Measurements from ENCODE around the gene ENOX2. TPM values are rescaled to one million over a fixed set of nuclear protein-coding genes. Genes with fewer than 3 reads are reported as not detected.

ENOX2 gene
- total RNA-seq, 1 donor from 2014 or later: 8.1 TPM

DNA sequence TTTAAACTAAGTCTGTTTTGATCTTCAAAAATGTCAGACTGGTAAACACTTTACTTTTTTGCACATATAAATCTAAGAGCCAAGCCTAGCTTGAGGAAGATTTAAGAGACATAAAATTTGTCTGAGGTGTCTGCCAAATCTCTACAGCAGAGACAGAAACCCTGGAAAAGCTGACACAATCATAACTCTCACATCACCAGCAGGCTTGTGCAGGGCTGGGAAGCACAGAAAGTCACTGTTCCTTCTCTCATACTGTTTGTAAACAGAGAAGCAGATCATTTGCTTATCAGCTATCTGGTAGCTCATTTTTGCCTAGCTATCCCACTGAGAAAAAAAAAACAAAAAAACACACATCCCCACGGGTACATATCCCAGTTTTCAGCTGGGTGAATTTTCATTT lies 7.0 kb downstream of the ENOX2 start:
- TF ChIP-seq, protein P1, sequence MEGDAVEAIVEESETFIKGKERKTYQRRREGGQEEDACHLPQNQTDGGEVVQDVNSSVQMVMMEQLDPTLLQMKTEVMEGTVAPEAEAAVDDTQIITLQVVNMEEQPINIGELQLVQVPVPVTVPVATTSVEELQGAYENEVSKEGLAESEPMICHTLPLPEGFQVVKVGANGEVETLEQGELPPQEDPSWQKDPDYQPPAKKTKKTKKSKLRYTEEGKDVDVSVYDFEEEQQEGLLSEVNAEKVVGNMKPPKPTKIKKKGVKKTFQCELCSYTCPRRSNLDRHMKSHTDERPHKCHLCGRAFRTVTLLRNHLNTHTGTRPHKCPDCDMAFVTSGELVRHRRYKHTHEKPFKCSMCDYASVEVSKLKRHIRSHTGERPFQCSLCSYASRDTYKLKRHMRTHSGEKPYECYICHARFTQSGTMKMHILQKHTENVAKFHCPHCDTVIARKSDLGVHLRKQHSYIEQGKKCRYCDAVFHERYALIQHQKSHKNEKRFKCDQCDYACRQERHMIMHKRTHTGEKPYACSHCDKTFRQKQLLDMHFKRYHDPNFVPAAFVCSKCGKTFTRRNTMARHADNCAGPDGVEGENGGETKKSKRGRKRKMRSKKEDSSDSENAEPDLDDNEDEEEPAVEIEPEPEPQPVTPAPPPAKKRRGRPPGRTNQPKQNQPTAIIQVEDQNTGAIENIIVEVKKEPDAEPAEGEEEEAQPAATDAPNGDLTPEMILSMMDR (conservative IDR thresholded peaks at IDR 0.05; ENCODE audit: low read depth, low read length): no peak
- no peak for DNase-seq (ENCODE audit: low read depth)
- H3K4me3 ChIP-seq (ENCODE audit: low read depth, low read length): no peak overlapping the region

DNA sequence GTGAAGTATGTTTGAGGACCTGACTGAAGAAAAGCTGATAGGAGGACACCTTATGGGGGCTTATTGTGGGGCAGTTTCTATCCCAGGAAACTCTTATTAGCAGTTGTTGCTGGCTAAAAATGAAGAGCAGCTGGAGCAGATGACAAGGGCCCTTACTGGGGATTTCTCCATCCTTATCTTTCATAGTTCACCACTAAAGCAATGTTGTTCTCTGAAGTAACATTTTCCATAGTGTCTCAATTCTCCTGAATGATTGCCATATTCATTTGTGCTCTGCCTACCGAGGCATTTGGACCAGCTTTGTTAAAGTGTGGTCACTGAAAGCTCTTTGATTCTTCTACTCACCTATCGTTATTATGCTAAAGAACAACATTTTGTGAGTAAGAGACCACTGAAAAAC lies 7.7 kb downstream of the ENOX2 start:
- TF ChIP-seq, protein P1 (conservative IDR thresholded peaks at IDR 0.05; ENCODE audit: low read depth, low read length): no peak
- H3K4me3 ChIP-seq (ENCODE audit: low read depth, low read length): no peak overlapping the region

DNA sequence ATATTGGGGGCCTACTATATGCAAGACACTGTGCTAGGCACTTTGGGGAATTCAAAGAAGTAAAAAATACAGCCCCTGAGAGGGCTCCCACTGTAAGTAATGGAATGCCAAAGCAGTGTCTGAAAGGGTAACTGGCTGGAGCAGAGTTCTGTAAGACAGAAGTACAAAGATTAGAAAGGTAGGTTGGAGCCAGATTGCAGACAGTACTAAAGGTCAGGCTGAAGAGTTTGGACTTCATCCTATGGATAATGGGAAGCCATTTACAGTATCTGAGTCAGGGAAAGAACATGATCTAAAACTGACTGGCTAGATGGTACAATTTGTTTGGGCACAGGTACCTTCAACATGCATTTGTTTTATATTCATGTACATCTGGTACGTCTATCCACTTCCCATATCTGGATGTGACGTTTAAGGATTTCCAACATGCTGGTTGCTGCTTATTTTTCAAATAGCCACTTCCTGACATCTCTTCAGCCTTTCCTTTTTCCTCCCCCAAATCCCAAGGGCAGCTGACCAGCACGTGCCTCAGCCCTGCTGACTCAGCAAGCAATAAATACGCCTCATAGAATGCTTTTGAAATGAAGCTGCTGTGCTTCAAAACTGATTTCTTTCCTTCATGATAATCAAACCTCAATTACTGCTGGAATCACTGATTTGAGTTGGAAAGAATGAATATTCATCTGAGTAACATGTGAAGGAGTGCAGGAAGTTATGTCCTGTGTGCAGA lies 9.5 kb downstream of the ENOX2 start:
- H3K4me3 ChIP-seq (ENCODE audit: low read depth, low read length): no peak overlapping the region
- DNase-seq (ENCODE audit: low read depth): no peak
- TF ChIP-seq, protein P1 (conservative IDR thresholded peaks at IDR 0.05; ENCODE audit: low read depth, low read length): no peak

More for the DNA sequence above, 7.7 kb downstream of the ENOX2 start:
- DNase-seq (ENCODE audit: low read depth): no peak

DNA sequence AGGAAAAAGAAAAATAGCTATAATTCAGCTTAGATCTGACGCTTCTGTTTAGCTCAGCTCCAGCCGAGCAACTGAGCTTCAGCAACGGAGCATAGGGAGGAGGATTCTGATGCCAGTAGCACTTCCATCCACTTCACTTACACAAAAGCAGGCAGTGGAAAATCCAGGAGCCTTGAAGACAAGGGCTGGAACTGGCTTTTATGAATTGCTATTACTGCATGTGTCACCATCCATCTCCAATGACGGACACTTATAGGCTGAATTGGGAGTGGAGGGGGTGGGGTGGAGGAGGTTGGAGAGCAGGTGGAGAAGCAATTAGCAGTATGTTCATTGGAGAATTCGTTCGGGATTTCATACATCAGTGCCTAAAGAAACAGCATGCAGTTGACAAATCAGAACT lies 15.6 kb downstream of the ENOX2 start:
- no peak overlapping the region for H3K4me3 ChIP-seq (ENCODE audit: low read depth, low read length)
- TF ChIP-seq, protein P1 (conservative IDR thresholded peaks at IDR 0.05; ENCODE audit: low read depth, low read length): no peak
- no peak for DNase-seq (ENCODE audit: low read depth)

DNA sequence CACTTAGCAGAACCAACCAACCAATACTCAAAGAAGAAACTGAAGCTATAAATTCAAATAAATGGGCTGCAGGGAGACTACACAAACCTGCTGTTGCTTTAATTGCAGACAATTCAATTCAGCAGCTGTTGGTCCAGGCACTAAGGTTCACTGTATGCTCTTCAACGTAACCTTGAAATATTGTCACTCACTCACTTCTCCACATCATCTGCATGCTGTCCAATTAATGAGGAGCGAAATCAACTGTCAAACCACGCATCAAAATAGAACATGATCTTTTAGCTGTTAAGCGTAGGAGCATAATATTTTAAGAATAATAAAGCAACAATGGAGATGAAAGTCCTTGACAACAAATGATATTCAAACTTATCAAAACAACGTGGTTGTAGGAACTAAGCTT lies 17.0 kb downstream of the ENOX2 start:
- TF ChIP-seq, protein P1 (conservative IDR thresholded peaks at IDR 0.05; ENCODE audit: low read depth, low read length): no peak
- H3K4me3 ChIP-seq (ENCODE audit: low read depth, low read length): peak overlapping the region; percentile 18
- DNase-seq (ENCODE audit: low read depth): no peak

DNA sequence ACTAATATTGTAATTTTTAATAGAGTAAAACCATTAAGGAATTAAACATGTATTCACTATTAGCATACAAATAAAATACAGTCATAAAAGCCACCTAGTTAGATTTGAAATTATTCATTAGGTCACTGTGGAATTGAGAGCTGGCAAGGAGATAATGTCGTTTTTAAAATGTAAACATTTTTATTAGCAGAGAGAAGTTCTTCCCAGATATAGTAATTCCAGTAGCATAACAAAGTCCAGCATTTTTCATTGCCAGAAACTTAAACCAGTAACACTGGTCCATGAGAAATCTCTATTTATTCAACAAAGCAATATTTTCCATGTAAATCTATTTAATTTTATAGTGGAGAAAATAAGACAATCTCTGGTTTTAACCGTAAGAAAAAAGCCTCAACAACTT lies 17.5 kb downstream of the ENOX2 start:
- TF ChIP-seq, protein P1 (conservative IDR thresholded peaks at IDR 0.05; ENCODE audit: low read depth, low read length): no peak
- H3K4me3 ChIP-seq (ENCODE audit: low read depth, low read length): no peak overlapping the region
- no peak for DNase-seq (ENCODE audit: low read depth)

DNA sequence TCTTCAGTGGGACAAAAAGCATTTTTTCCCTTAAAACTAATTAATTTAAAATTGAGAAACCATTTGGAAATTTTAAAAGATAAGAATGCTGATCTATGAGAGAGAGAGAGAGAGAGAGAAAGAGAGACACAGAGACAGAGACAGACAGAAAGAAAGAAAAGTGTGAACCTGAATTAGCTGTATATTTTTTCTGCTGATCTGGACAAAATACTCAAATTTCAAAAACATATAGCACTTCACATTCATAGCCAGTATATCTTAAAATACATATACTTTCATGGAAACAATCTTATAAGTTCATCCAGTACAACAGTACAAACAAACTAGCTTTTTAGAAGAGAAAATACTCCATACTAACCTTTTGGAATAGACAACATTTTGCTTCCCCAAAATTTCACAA lies 18.4 kb downstream of the ENOX2 start:
- DNase-seq (ENCODE audit: low read depth): no peak
- no peak overlapping the region for H3K4me3 ChIP-seq (ENCODE audit: low read depth, low read length)
- TF ChIP-seq, protein P1 (conservative IDR thresholded peaks at IDR 0.05; ENCODE audit: low read depth, low read length): no peak

All from epithelial cell of proximal tubule (primary cell).